Activated naive CD4-positive, alpha-beta T cell treated with Interleukin-2 at 50 U/mL for 16 hours (primary cell): Measurements from ENCODE around the gene CKS2.
A peak's percentile ranks its signal among the peaks of the same experiment; 100 is the strongest.
"Not testable (repeated sequence)": the region's sequence is repeated elsewhere in the genome, so short reads cannot be mapped to it uniquely, and the experiment has no call there.

ENCODE experiments used
- DNase-seq: peaks from one replicate; pipeline ENCODE4 v3.0.0-alpha.2; 2020

Gene CKS2

GRCh38 chr9:89310475-89311345 lies at the start of gene CKS2:
Gene CKS2 (plus strand): TSS chr9:89311195. CDS start chr9:89311293, 98 bp downstream.
- DNase-seq = peak; percentile 100

GRCh38 chr9:89273528-89274279 lies 37.3 kb upstream of the CKS2 start:
- DNase-seq = no peak

GRCh38 chr9:89274838-89275237 lies 36.2 kb upstream of the CKS2 start:
- peak; percentile 13 for DNase-seq

- not testable (repeated sequence) for DNase-seq
These were observed 35.0 kb upstream of the CKS2 start for GRCh38 chr9:89276040-89276439.

GRCh38 chr9:89277043-89277442 lies 34.0 kb upstream of the CKS2 start:
- no peak for DNase-seq

GRCh38 chr9:89277454-89277853 lies 33.5 kb upstream of the CKS2 start:
- no peak for DNase-seq

- DNase-seq = no peak
These were observed 32.4 kb upstream of the CKS2 start for GRCh38 chr9:89278551-89278950.

GRCh38 chr9:89278997-89279739 lies 31.8 kb upstream of the CKS2 start:
- no peak for DNase-seq

GRCh38 chr9:89281106-89281505 lies 29.9 kb upstream of the CKS2 start:
- DNase-seq = no peak

GRCh38 chr9:89282248-89282968 lies 28.6 kb upstream of the CKS2 start:
- DNase-seq = not testable (repeated sequence)

GRCh38 chr9:89284076-89284475 lies 26.9 kb upstream of the CKS2 start:
- DNase-seq = no peak

GRCh38 chr9:89291741-89292140 lies 19.3 kb upstream of the CKS2 start:
- no peak for DNase-seq

GRCh38 chr9:89293014-89293413 lies 18.0 kb upstream of the CKS2 start:
- DNase-seq = no peak

- no peak for DNase-seq
These were observed 15.6 kb upstream of the CKS2 start for GRCh38 chr9:89295400-89295799.

- not testable (repeated sequence) for DNase-seq
These were observed 9.0 kb upstream of the CKS2 start for GRCh38 chr9:89301996-89302395.

GRCh38 chr9:89304020-89304833 lies 6.8 kb upstream of the CKS2 start:
- DNase-seq = no peak

- no peak for DNase-seq
These were observed 6.2 kb upstream of the CKS2 start for GRCh38 chr9:89304834-89305188.

GRCh38 chr9:89305868-89306267 lies 5.1 kb upstream of the CKS2 start:
- no peak for DNase-seq

GRCh38 chr9:89309166-89309565 lies 1.8 kb upstream of the CKS2 start:
- DNase-seq = no peak

- DNase-seq = peak; percentile 14
These were observed 1.2 kb upstream of the CKS2 start for GRCh38 chr9:89309608-89310474.
